GM18870 (cell line): Measurements from ENCODE around the gene CELA3B.
"Not testable (repeated sequence)": the region's sequence is repeated elsewhere in the genome, so short reads cannot be mapped to it uniquely, and the experiment has no call there.

Source experiments
- ATAC-seq: cut with Tn5 transposase; IDR thresholded peaks from one replicate; pipeline ENCODE4 v1.9.1; 2021; ENCODE audit warnings: moderate library complexity; ENCODE audit not compliant: unreplicated experiment

The CELA3B gene

DNA sequence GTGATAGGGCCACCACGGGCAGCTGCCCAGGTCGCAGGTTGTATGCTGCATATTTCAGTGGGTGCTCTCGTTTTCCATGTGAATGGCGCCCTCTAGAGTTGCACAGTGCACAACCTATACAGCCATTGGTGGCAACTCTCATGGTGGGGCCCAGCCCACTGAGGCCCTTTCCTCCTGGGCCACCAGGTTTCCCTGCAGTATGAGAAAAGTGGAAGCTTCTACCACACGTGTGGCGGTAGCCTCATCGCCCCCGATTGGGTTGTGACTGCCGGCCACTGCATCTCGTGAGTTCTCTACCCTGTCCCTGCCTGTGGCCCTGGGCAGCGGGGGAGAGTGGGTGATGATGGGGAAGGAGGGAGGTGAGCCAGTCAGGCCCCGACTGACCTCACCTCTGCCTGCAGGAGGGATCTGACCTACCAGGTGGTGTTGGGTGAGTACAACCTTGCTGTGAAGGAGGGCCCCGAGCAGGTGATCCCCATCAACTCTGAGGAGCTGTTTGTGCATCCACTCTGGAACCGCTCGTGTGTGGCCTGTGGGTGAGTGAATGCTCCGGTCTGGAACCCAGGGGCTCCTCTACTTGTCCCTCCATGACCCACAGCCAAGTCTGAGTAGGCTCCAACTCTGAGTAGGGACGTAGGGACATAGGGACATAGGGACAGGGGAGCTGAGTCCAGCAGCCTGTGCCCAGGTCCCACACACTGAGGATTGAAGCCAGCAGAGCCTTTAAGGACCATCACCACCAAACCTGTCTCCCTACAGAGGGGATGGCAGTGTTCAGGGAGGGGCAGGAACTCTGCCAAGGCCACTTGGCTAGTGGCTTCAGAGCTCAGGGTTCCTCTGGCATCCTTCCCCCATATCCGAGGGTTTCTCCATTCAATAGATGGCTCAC is 28.7 kb downstream of the CELA3B start:
- not testable (repeated sequence) for ATAC-seq

GRCh38 chr1:22006736-22007135 is 29.9 kb downstream of the CELA3B start:
- ATAC-seq: not testable (repeated sequence)

DNA sequence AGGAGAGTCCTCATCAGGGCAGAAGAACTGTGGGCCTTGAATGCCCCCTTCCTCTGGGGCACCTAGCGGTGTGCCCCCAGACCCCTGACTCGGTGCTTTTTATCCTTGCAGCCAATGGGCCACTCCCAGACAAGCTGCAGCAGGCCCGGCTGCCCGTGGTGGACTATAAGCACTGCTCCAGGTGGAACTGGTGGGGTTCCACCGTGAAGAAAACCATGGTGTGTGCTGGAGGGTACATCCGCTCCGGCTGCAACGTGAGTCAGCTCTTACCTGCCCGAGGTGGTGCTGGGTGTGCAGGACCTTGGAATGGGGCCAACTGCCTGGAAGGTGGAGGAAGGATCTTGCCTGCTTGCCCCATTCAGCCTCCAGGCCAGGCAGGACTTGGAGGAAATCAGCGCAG is 30.4 kb downstream of the CELA3B start:
- ATAC-seq: not testable (repeated sequence)

- ATAC-seq: not testable (repeated sequence)
Measured at GRCh38 chr1:22009566-22009965, 32.7 kb downstream of the CELA3B start.

- not testable (repeated sequence) for ATAC-seq
Measured at GRCh38 chr1:22012752-22013151, 35.9 kb downstream of the CELA3B start.

- not testable (repeated sequence) for ATAC-seq
Measured at GRCh38 chr1:22014575-22015206, 37.9 kb downstream of the CELA3B start.

DNA sequence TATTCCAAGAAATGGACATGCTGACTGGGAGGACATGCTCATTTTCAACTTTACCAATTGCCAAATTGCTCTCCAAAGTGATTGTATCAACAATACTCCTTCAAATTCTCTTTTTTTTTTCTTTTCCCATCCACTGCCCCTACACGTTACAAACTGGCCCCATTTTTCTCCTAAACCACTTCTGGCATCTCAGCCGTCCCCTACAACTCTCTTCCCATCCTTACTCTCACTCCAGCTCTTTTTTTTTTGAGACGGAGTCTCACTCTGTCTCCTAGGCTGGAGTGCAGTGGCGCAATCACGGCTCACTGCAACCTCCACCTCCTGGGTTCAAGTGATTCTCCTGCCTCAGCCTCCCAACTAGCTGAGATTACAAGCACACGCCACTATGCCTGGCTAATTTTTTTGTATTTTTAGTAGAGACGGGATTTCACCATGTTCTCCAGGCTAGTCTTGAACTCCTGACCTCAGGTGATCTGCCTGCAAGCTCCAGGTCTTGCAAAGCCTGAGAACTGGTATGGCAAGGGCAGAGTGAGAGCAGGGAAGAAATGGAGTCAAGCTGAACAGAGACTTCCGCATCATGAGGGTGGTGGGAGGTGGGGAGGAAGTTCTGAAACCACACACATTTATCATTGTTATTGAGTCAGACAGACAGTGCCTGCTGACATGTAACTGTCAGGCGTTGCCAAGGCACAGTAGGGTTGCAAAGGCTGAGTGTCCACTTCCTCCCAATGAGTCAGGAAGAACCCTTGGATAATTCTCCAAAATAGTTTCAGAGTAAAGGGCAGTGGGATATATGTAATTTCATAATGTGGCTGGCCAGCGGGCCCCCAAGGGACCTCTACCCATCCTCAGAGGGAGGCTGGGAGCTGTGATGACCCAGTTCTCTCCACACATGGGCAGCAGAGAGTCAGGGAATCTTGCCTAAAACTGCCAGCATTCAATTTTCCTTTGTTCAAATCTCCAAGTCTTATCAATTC is 42.0 kb downstream of the CELA3B start:
- ATAC-seq: peak; percentile 45

- no peak for ATAC-seq
Measured at GRCh38 chr1:22021061-22021460, 44.2 kb downstream of the CELA3B start.

DNA sequence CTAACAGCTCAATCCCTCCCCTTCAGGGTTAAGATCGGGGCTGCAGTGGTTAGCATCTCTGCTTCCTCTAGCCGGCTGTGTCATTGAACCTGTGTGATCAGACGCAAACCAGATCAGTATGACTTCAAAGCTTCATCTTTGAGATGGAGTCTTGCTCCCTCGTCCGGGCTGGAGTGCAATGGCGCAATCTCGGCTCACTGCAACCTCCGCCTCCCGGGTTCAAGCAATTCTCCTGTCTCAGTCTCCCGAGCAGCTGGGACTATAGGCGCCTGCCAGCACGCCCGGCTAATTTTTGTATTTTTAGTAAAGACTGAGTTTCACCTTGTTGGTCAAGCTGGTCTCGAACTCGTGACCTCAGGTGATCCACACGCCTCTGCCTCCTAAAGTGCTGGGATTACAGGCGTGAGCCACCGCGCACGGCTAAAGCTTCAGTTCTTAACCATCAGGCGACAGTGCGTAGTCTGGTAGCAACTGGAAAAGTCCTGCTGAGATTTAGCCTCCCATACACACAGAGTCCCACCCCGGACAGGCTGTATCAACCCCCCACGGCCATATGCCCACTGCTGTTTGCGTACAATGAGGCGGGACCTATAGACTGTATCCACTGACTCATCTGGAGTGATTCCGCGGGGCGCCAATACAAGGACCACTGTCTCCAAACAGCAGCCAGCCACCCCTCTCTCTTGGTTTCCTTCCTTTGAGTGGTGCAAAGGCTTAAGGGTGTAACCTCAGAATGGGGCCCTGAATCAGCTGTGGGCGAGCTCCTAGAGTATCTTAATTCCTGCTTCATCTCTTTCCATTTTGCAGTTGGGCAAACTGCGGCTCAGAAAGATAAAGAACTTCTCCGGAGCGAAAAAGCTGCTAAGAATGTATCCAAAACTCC is 47.9 kb downstream of the CELA3B start:
- peak; percentile 30 for ATAC-seq

- ATAC-seq: peak; percentile 57
Measured at GRCh38 chr1:22025368-22026155, 48.7 kb downstream of the CELA3B start.

DNA sequence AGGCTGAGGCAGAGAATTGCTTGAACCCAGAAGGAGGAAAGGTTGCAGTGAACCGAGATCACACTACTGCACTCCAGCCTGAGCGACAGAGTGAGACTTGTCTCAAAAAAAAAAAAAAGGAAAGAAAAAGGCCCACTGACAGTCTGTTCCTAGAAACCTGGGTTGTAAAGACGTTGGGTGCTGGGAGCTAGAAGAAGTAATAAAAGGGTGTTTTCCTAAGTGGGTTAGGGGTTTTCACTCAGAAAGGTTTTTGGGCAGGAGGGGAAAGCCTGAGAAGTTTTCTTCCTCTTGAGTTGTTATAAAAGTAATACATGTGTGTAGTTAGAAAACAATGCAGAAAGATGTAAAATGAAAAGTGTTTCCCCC is 50.1 kb downstream of the CELA3B start:
- ATAC-seq: no peak

DNA sequence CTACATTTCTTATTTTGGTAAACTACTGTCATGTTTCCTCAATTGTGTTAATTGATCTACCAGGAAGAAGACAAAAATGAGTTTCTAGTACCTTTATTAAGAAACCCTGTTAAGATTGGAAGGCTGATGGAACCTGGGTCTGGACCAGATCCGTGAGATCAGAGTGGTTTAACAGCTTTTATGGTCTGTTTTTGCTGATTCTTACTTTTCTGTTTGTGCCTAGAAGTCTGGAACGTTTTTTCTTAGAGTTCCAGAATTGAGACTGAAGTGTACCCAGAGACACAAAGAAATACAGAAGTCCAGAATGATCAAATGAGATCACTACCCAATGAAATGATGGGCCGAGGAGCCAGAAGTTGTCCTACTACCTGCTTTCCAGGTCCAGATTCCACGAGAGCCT is 53.2 kb downstream of the CELA3B start:
- ATAC-seq: no peak

DNA sequence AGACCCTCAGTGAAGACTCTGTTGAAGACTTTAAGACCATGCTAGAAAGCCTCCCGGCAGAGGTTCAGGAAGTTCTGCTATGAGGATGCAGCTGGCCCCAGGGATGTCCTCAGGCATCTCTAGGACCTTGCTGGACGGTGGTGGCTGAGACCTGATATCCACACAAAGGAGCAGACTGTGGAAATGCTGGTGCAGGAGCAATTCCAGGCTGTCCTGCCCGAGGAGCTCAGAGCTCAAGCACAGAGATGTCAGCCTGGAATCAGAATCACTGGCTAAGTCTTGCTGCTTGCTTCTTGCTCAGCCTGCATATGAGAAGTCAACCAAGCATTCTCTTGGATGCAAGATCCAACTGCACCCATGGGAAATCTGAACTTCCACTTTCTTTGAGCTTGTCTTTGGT is 53.7 kb downstream of the CELA3B start:
- ATAC-seq: no peak

DNA sequence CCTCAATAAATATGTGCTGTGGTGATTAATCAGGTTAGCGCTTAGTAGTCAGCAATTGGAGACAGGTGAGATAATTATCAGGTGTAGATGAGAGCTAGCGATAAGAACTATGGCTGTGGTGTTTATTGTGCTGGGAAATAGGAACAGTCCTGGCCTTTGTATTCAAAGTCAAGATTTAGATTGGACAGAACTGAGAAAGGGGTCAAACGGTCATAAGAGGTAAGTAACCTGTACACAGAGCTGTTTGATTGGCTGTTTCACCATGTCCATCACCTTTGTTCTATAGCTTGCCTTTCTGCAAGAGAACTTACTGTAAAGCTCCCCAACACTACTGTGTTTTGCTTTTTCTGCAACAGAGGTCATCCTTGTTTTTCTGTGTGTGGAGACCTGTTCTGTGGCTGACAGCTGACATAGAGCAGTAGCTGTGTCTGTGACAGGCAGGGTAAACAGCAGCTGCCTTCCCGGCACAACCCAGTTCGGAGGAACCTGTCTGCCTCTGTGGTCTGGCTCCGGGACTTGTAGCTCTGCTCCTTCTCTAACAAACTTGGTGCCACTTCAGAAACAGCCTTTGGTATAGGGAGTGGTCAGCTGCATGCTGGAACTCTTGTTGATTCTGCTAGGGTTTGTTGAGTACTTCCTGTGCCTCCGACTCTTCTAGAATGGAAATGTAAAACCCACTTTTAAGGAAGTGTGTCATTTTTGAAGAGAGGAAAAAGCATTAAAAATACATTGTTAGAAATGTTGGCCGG is 54.6 kb downstream of the CELA3B start:
- no peak for ATAC-seq

GRCh38 chr1:22034834-22035233 is 58.0 kb downstream of the CELA3B start:
- not testable (repeated sequence) for ATAC-seq

DNA sequence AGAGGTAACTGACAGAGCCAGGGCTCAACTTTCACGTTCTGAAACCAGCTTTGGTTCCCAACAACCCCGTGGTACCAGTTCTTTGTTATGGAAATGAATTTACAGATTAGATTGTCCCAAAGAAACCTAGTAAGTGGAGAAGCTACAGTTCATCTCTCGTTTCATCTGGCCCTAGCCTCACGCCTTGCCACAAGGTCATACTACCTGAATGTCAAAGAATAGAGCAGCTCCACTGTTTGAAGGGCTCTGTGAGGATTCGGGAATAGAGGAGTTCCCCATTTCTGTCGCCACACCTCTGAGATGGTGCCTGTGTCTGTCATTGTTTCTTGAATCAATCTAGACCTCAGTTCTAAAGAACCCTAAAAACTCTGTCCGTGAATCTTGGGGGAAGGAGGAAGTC is 60.7 kb downstream of the CELA3B start:
- no peak for ATAC-seq

DNA sequence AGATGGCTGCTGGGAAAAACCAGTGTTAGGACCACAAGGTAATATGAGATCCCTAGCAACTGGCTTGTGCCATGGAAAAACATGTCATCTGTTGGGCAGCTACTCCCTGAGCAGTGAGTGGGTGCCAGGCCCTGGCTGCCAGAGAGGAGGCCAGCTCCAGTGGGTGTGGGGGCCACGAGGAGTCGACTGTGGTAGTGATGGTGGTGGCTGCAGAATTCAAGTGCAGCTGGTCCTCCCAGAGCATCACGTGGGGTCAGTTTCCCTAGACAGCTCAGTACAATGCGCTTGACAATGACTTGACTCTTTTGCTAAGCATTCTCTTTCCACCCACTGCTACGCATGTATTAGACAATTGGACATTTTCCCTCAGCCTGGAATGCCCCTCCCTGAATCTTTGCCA is 61.2 kb downstream of the CELA3B start:
- no peak for ATAC-seq
